Vagina (tissue), 2 donors: Measurements from ENCODE around the gene CCDC69. TPM values are rescaled to one million over a fixed set of nuclear protein-coding genes. Genes with fewer than 3 reads are reported as not detected.

ENCODE experiments used
- DNase-seq, 2 donors: peaks; one replicate each; pipeline ENCODE4 v3.0.0-alpha.2; 2017; ENCODE audit errors: extremely low spot score in 2 of 2
- H3K27ac ChIP-seq: fragments of 200-600 bp; sonication (generic); one replicate; pipeline ENCODE4 v1.5.1; 2019
- H3K27me3 ChIP-seq: fragments of 200-600 bp; sonication (generic); one replicate; pipeline ENCODE4 v1.5.1; 2019
- H3K36me3 ChIP-seq, 2 donors: fragments of 200-600 bp; sonication (generic); one replicate each; pipeline ENCODE4 v1.5.1; 2017 to 2019
- H3K4me1 ChIP-seq: fragments of 200-600 bp; sonication (generic); one replicate; pipeline ENCODE4 v1.5.1; 2019
- H3K4me3 ChIP-seq, 2 donors: fragments of 200-600 bp; sonication (generic); 1 replicate in 1 of 2; 2 replicates in 1 of 2; pipeline ENCODE4 v1.5.1; 2016 to 2019
- H3K9me3 ChIP-seq: fragments of 200-600 bp; sonication (generic); one replicate; pipeline ENCODE4 v1.5.1; 2019
- POLR2A ChIP-seq, 2 donors: fragments of 450-650 bp; IDR thresholded peaks; one replicate each; pipeline ENCODE4 v1.6.1; 2017; ENCODE audit warnings: antibody characterized with exemption in 2 of 2, mild to moderate bottlenecking in 2 of 2, moderate library complexity in 2 of 2
- POLR2AphosphoS5 ChIP-seq, 2 donors: sonication (generic); formaldehyde crosslinking; IDR thresholded peaks; one replicate each; pipeline ENCODE4 v1.9.0; 2017; ENCODE audit warnings: antibody characterized with exemption in 2 of 2, mild to moderate bottlenecking in 2 of 2, low read depth in 1 of 2; ENCODE audit not compliant: insufficient read depth in 1 of 2
- intact Hi-C: fragments of 100-400 bp; cut with DNase I; formaldehyde crosslinking; loops from one replicate; pipeline ENCODE4 v1.15.1; 2023
- total RNA-seq: library from RNA; depleted of rRNA; stranded (reverse); fragments of >200 nt; gene quantifications from one replicate; pipeline ENCODE4 v1.2.3, GENCODE V29; 2016
- TF ChIP-seq, protein P1 (sequence below), 3 experiments: fragments of 450-650 bp in 2 of 3; fragments of 200-600 bp in 1 of 3; sonication (generic) in 1 of 3; IDR thresholded peaks; one replicate each; pipeline ENCODE4 v1.5.1; 2017 to 2019; ENCODE audit warnings: antibody characterized with exemption in 3 of 3, mild to moderate bottlenecking in 2 of 3, moderate library complexity in 2 of 3

The CCDC69 gene
- total RNA-seq, 1 donor from 2014 or later: 84.5 TPM

DNA sequence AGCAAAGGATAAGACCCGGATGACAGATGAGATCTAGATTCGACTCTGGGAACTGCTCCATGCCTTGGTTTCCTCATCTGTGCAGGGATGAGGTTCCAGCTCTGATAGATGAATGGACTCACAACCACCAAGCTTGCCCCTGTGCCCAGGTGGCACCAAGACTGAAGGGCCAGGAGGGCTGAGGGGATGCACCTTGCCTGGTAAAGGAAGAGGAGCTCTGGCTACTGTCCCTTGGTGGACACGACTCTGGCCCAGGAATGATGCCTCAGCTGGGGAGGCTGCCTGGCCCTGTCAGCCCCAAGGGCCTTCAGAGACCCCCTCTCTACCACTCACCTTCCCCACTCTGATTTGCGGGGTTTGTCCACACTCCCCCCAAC is 41.4 kb downstream of the CCDC69 start:
- H3K27me3 ChIP-seq: no peaks in the 10 kb centered on the region
- no peak for DNase-seq
- no peaks in the 10 kb centered on the region for H3K9me3 ChIP-seq
- no peak overlapping the region for H3K27ac ChIP-seq
- TF ChIP-seq, protein P1, sequence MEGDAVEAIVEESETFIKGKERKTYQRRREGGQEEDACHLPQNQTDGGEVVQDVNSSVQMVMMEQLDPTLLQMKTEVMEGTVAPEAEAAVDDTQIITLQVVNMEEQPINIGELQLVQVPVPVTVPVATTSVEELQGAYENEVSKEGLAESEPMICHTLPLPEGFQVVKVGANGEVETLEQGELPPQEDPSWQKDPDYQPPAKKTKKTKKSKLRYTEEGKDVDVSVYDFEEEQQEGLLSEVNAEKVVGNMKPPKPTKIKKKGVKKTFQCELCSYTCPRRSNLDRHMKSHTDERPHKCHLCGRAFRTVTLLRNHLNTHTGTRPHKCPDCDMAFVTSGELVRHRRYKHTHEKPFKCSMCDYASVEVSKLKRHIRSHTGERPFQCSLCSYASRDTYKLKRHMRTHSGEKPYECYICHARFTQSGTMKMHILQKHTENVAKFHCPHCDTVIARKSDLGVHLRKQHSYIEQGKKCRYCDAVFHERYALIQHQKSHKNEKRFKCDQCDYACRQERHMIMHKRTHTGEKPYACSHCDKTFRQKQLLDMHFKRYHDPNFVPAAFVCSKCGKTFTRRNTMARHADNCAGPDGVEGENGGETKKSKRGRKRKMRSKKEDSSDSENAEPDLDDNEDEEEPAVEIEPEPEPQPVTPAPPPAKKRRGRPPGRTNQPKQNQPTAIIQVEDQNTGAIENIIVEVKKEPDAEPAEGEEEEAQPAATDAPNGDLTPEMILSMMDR (IDR thresholded peaks at IDR 0.05): no peak
- TF ChIP-seq POLR2A (IDR thresholded peaks at IDR 0.05): no peak
- TF ChIP-seq POLR2AphosphoS5 (IDR thresholded peaks at IDR 0.05; ENCODE audit: insufficient read depth in 1 of 2, low read depth in 1 of 2): no peak
- peaks cover 0 to 18% of the 10 kb centered on the region in 2 donors for H3K36me3 ChIP-seq
- intact Hi-C loops: no loop called here
- H3K4me3 ChIP-seq: no peak overlapping the region
- H3K4me1 ChIP-seq: no peaks in the 10 kb centered on the region

GRCh38 chr5:151181818-151182523 is 41.9 kb downstream of the CCDC69 start:
- H3K9me3 ChIP-seq: no peaks in the 10 kb centered on the region
- no peaks in the 10 kb centered on the region for H3K27me3 ChIP-seq
- H3K4me3 ChIP-seq: no peak overlapping the region
- H3K36me3 ChIP-seq: peaks cover 0 to 18% of the 10 kb centered on the region in 2 donors
- no peaks in the 10 kb centered on the region for H3K4me1 ChIP-seq
- intact Hi-C loops: no loop called here
- DNase-seq: peak in 1 of 2 donors; percentile 34
- TF ChIP-seq POLR2A (IDR thresholded peaks at IDR 0.05) (no peak), POLR2AphosphoS5 (IDR thresholded peaks at IDR 0.05; ENCODE audit: insufficient read depth in 1 of 2, low read depth in 1 of 2) (no peak)
- TF ChIP-seq, protein P1 (IDR thresholded peaks at IDR 0.05): no peak
- H3K27ac ChIP-seq: no peak overlapping the region

DNA sequence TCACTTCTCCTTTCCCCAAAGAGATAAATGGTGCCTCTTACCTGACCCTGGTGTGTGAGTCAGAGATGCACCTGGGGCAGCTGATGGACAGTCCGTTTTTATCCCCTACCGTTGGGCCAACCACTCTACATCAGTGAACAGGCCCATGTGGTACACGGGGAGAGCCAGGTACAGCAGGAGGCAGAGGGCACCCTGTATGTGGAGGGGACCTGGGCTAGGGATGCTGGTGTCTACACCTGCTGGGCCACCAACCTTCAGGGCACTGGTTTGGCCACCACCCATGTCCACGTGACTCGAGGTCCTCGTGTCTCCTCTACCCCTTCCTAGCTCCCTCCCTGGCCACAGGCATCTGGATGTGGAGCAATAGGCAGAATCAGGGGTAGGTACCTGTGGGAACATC is 43.6 kb downstream of the CCDC69 start:
- Histone ChIP-seq H3K9me3 (no peaks in the 10 kb centered on the region), H3K4me3 (no peak overlapping the region), H3K36me3 (peaks cover 0 to 13% of the 10 kb centered on the region in 2 donors), H3K4me1 (no peaks in the 10 kb centered on the region), H3K27ac (no peak overlapping the region), H3K27me3 (no peaks in the 10 kb centered on the region)
- TF ChIP-seq, protein P1 (IDR thresholded peaks at IDR 0.05): no peak
- TF ChIP-seq POLR2A (IDR thresholded peaks at IDR 0.05): no peak
- no peak for TF ChIP-seq POLR2AphosphoS5 (IDR thresholded peaks at IDR 0.05; ENCODE audit: insufficient read depth in 1 of 2, low read depth in 1 of 2)
- peak in 1 of 2 donors; percentile 60 for DNase-seq
- intact Hi-C loops: no loop called here

- H3K4me1 ChIP-seq: no peaks in the 10 kb centered on the region
- H3K9me3 ChIP-seq: no peaks in the 10 kb centered on the region
- no peaks in the 10 kb centered on the region for H3K27me3 ChIP-seq
- no peak overlapping the region for H3K4me3 ChIP-seq
- DNase-seq: peak in 1 of 2 donors; percentile 47
- peaks cover 0 to 13% of the 10 kb centered on the region in 2 donors for H3K36me3 ChIP-seq
- H3K27ac ChIP-seq: no peak overlapping the region
- TF ChIP-seq, protein P1 (IDR thresholded peaks at IDR 0.05): no peak
- TF ChIP-seq POLR2A (IDR thresholded peaks at IDR 0.05) (no peak), POLR2AphosphoS5 (IDR thresholded peaks at IDR 0.05; ENCODE audit: insufficient read depth in 1 of 2, low read depth in 1 of 2) (no peak)
- intact Hi-C loops: no loop called here
These were observed 44.4 kb downstream of the CCDC69 start for GRCh38 chr5:151179489-151179840.

DNA sequence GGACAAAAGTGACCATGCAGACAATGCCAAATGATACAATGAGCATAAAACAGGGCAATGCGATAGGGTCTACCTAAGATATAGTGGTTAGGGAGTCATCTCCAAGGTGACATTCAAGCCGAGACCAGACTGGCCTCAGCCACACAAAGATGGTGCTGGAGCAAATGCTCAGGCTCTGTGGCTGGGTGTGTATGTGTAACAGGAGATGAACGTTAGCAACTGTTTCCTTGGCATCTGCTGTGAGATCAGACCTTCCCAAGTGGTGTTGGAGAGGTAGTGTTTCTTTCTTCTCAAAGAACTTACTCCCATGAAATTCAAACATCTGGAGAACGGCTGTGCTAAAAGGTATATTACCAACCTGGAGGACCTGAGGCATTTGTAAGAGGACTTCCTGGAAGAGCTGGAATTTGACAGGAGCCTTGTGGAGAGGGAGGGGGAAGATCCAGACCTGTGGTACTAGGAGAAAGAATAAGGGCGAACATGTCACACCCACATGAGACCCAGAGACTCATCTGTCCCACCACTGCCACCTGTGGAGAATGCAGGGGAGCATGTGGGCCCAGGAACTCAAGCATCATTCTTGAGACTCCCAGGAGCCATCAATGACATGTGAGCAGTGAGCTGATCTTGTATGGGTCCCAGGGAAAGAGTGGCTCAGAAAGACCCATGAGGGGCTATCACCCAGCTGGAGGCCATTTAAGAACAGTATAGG is 45.0 kb downstream of the CCDC69 start:
- TF ChIP-seq, protein P1 (IDR thresholded peaks at IDR 0.05): no peak
- no peak for TF ChIP-seq POLR2AphosphoS5 (IDR thresholded peaks at IDR 0.05; ENCODE audit: insufficient read depth in 1 of 2, low read depth in 1 of 2)
- no peak for TF ChIP-seq POLR2A (IDR thresholded peaks at IDR 0.05)
- Histone ChIP-seq H3K27me3 (no peaks in the 10 kb centered on the region), H3K4me3 (no peak overlapping the region), H3K9me3 (no peaks in the 10 kb centered on the region), H3K36me3 (peaks cover 0 to 13% of the 10 kb centered on the region in 2 donors), H3K4me1 (no peaks in the 10 kb centered on the region), H3K27ac (no peak overlapping the region)
- peak in 1 of 2 donors; percentile 56 for DNase-seq
- intact Hi-C loops: no loop called here
